ENCODE results near the gene TMEM63B.

TMEM63B gene

DNA sequence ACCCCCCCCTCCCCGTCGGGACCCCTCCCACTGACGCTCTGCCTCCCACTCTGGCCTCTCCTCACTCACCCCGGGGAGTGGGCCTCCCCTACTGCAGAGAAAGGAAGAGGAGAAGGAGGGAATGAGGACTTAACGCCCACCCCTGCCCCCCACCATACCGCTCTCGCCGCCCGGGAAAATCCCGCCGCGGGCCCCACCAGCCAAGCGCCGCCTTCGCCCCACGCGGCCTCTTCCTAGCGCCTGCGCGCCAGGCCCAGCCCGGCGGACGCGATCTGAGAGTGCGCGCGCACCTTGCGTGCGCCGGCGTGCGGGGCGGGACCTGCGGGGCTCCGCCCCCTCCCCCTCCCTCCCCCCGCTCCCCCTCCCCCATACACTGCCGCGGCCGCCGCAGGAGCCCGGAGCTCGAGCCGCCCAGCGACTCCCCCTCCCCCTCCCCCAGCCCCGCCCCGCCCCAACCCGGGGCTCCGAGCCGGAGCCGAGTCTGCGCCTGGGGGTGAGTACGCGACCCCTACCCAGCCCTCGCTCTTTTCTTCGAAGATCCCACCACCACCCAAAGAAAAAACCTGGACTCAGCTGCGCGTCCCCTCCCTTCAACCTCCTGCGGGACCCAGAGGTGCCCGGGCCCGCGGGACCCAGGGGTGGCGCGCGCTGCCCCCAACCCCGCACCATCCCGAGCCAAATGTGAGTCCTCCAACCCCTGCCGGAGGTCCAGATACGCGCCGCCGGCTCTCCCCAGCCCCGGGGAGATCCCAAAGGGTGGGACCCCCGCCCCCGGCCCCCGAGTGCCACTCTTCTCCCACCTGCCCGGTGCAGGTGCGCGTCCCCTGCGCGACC is at the start of gene TMEM63B, which contains the start of gene MRPL14:
TSS of gene TMEM63B (plus strand) at position 369 of the 834 bp plus-strand sequence. CDS start 7,031 bp downstream, outside the sequence.
TSS of gene MRPL14 (minus strand) at position 267 of the 834 bp plus-strand sequence. CDS start 10,841 bp downstream, outside the sequence.
- TF ChIP-seq, protein P1, sequence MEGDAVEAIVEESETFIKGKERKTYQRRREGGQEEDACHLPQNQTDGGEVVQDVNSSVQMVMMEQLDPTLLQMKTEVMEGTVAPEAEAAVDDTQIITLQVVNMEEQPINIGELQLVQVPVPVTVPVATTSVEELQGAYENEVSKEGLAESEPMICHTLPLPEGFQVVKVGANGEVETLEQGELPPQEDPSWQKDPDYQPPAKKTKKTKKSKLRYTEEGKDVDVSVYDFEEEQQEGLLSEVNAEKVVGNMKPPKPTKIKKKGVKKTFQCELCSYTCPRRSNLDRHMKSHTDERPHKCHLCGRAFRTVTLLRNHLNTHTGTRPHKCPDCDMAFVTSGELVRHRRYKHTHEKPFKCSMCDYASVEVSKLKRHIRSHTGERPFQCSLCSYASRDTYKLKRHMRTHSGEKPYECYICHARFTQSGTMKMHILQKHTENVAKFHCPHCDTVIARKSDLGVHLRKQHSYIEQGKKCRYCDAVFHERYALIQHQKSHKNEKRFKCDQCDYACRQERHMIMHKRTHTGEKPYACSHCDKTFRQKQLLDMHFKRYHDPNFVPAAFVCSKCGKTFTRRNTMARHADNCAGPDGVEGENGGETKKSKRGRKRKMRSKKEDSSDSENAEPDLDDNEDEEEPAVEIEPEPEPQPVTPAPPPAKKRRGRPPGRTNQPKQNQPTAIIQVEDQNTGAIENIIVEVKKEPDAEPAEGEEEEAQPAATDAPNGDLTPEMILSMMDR (IDR thresholded peaks at IDR 0.05; ENCODE audit: low read depth, low read length, missing control alignments): no peak
- peak within 1 kb of the TSS; percentile 84 for H3K4me3 ChIP-seq (ENCODE audit: low read depth, low read length)
- DNase-seq (ENCODE audit: low read depth): peak; percentile 38

DNA sequence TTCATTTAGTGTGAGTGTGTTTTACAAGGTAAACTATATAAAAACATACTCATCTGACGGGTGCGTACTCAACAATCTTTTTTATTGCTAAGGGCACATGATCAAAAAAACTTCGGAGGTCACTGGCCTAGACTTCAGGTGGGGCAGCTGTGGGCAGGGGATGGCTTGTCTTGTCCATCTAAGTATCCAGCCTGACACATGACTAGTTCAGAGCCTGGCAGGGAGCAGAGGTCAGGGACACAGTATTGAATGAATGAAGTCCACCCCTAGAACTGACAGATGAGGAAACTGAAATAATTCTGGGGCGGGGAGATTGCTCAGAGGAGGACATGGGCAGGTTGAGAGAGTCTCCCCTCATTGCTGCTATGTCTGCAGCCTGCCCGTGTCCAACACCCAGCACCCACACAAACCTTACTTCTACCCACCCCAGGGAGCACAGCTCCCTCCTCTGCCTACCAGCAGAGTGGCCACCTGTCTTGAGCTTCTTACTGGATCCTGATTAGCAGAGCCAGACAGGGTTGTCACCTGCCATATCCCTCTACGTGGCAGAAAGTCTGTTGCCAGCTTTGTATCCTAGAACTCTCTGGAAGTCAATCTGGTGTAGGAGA is 49.0 kb upstream of the TMEM63B start:
- no peak overlapping the region; the same call in 1 of the 2 replicates for H3K4me3 ChIP-seq (ENCODE audit: low read depth, low read length)
- TF ChIP-seq, protein P1 (IDR thresholded peaks at IDR 0.05; ENCODE audit: low read depth, low read length, missing control alignments): no peak
- DNase-seq (ENCODE audit: low read depth): no peak

DNA sequence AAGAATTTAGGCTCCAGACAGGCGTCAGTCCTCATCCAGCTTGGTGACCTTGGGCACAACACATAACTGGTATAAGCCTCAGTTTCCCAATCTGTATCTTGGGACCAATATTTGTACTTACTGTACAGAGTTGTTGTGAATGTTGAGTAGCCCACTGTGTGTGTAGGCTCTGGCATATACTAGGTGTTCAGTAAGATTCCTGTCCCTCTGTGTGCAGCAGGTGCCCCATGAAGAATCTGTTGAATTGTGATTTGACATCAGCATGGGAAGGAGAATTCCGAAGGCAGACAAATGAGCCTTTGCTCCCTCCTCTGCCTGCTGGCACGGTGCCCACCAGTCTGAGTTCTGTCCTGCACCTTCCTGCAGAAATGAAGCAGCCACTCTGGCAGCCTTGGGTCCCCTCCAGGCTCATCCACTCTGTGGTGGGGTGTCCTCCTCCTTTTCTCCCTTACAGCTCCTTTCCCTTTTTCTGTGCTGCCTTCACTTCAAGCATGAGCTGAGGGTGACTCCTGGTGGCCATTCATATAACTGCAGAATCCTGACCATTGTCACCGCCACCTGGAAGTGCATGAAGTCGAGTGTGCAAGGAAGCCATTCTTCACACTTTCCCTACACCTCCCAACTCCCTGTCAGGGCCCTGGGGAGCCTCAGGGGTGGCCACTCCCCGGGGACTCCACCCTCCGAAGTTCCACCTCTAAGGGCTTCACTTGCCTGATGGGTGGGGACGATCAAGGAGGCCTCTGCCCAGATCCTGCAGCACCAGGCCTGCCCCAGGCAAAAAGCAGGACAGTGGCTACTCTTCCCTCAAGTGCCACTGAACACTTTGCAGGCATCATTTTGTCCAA is 48.3 kb upstream of the TMEM63B start:
- peak; percentile 48 for DNase-seq (ENCODE audit: low read depth)
- no peak overlapping the region for H3K4me3 ChIP-seq (ENCODE audit: low read depth, low read length)
- TF ChIP-seq, protein P1 (IDR thresholded peaks at IDR 0.05; ENCODE audit: low read depth, low read length, missing control alignments): peak; percentile 92

DNA sequence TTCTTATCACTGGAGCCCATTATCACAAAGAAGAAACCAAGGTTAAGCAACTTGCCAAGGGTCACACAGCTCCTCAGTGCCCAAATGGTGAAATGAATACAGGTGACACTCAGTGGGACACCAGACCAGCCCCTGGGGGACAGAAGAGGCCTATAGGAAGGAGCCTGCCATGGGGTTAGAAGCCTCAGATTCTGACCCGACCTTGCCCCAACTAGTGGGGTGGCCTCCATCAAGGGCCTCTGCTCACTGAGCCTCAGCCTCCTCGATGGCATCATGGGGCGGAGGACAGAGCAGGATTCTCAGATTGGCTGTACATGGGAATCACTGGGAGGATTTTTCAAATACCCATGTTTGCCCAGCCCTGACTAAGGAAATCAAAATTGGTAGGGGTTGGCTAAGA is 47.7 kb upstream of the TMEM63B start:
- H3K4me3 ChIP-seq (ENCODE audit: low read depth, low read length): no peak overlapping the region
- DNase-seq (ENCODE audit: low read depth): no peak
- TF ChIP-seq, protein P1 (IDR thresholded peaks at IDR 0.05; ENCODE audit: low read depth, low read length, missing control alignments): no peak

DNA sequence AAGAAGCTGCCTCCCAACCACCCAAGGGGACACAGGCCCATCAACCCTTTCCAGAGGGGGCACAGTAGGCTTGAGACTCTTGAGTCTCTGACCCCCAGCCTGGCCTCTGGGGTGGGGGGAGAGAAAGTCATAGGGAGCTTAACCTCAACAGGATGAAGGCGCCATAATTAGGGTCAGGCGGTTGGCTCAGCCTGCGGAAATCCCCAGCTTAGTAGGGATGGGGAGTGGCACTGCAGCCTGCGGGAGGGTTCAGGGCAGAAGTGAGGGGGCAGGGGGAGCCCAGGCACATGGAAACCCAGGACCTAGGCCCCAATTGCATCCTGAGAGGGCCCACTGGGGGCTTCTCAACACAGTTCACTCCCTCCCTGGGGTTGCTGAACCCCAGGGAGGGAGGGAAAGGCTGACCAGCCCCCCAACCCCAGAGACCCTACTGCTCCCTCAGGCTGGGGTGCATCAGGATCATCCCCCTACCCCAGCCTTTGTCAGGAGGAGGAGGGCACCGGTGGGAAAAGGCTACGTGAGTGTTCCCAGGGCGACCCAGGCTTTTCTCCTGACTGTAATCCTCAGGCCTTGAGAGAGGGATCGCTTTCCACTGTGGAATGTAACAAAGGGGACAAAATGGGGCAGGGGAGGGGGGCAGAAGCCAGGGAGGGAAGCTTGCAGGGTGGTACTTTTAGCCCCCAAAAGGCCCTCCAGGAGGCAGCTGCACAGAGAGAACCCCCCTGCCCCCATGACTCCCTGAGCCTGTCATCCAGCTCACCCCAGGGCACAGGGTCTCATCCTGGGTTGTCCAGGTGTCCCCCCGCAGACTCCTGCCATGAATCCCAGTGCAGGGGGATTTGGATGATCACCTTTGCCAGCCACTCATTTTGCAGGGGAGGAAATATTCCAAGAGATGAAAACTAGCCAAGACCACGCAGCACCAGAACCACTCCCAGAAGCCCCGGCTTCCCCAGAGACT is 46.5 kb upstream of the TMEM63B start:
- TF ChIP-seq, protein P1 (IDR thresholded peaks at IDR 0.05; ENCODE audit: low read depth, low read length, missing control alignments): no peak
- DNase-seq (ENCODE audit: low read depth): no peak
- no peak overlapping the region for H3K4me3 ChIP-seq (ENCODE audit: low read depth, low read length)

DNA sequence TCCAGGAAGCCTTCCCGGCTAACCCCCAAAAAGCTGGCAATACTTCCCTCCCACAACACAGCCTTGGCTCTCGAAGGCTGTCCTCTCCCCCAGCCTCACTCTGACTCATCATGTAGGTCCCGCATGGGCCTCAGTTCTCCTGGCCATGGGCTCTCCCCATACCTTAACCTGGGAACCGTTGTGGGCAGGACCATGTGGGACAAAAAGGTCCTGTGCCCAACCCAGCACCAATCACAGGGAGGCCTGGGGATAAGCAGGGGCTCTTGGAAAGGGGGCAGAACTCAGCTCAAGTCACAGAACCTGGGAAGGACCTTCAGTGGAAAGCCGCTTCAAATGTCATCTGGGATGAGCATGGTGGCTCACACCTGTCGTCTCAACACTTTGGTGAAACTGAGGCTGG is 45.6 kb upstream of the TMEM63B start:
- TF ChIP-seq, protein P1 (IDR thresholded peaks at IDR 0.05; ENCODE audit: low read depth, low read length, missing control alignments): no peak
- H3K4me3 ChIP-seq (ENCODE audit: low read depth, low read length): no peak overlapping the region
- DNase-seq (ENCODE audit: low read depth): no peak

Measured in GM12864 (cell line).